SK-N-SH treated with all-trans-retinoic acid at 6 μM for 48 hours (cell line): Measurements from ENCODE around the gene FHIT.

Experiments used
- ARNTL ChIP-seq: fragments of 450-650 bp; formaldehyde crosslinking; IDR thresholded peaks from 2 replicates; pipeline ENCODE4 v1.5.0; 2020; ENCODE audit warnings: low read depth, mild to moderate bottlenecking, moderate library complexity, borderline replicate concordance
- GLIS3 ChIP-seq: fragments of 250-450 bp; sonication (Bioruptor Pico); IDR thresholded peaks from 2 replicates; pipeline ENCODE4 v1.5.0; 2020; ENCODE audit warnings: mild to moderate bottlenecking, moderate library complexity
- PPARA ChIP-seq: fragments of 250-450 bp; sonication (Bioruptor Pico); IDR thresholded peaks from 2 replicates; pipeline ENCODE4 v1.5.0; 2020; ENCODE audit warnings: mild to moderate bottlenecking, borderline replicate concordance
- RARB ChIP-seq: fragments of 250-450 bp; sonication (Bioruptor Pico); IDR thresholded peaks from 2 replicates; pipeline ENCODE4 v1.8.0; 2021; ENCODE audit warnings: mild to moderate bottlenecking, moderate library complexity
- TOX ChIP-seq: fragments of 250-450 bp; sonication (Bioruptor Pico); IDR thresholded peaks from 2 replicates; pipeline ENCODE4 v1.8.0; 2021; ENCODE audit warnings: mild to moderate bottlenecking, moderate library complexity, borderline replicate concordance
- ZC3H10 ChIP-seq: fragments of 250-450 bp; sonication (Bioruptor Pico); IDR thresholded peaks from 2 replicates; pipeline ENCODE4 v1.5.1; 2021; ENCODE audit warnings: mild to moderate bottlenecking, moderate library complexity
- ZNF8 ChIP-seq: fragments of 450-650 bp; formaldehyde crosslinking; IDR thresholded peaks from 2 replicates; pipeline ENCODE4 v1.5.0; 2020; ENCODE audit warnings: mild to moderate bottlenecking, moderate library complexity

- TF ChIP-seq ARNTL (CRISPR knock-in tag), result no peak
- TF ChIP-seq ZC3H10 (CRISPR knock-in tag), result no peak
- TF ChIP-seq RARB (CRISPR knock-in tag), result no peak
- no peak for TF ChIP-seq ZNF8 (CRISPR knock-in tag)
- TF ChIP-seq GLIS3, result no peak
- no peak for TF ChIP-seq PPARA (CRISPR knock-in tag)
- TF ChIP-seq TOX (CRISPR knock-in tag), result no peak
These were observed 1518.0 kb downstream of the FHIT start for GRCh38 chr3:59733041-59733809.
